ENCODE measurements around the gene ARHGAP24.

The ARHGAP24 gene

GRCh38 chr4:86034616-86035015 lies 559.7 kb downstream of the ARHGAP24 start:
- H3K79me2 ChIP-seq (ENCODE audit: control insufficient read depth, insufficient read depth, low read length, unreplicated experiment), result no peaks in the 10 kb centered on the region
- H3K4me3 ChIP-seq (ENCODE audit: low read depth, low read length), result no peak overlapping the region
- peaks cover 62% of the 10 kb centered on the region for H3K4me1 ChIP-seq (ENCODE audit: control insufficient read depth, insufficient read depth, low read length, unreplicated experiment)
- H2AFZ ChIP-seq (ENCODE audit: low read length, unreplicated experiment), result no peak overlapping the region
- no peaks in the 10 kb centered on the region for H3K27me3 ChIP-seq (ENCODE audit: insufficient read depth, low read length)
- H3K27ac ChIP-seq (ENCODE audit: low read depth, low read length), result no peak overlapping the region
- no peaks in the 10 kb centered on the region for H3K36me3 ChIP-seq (ENCODE audit: insufficient read depth, low read length)

GRCh38 chr4:86035688-86036087 lies 560.7 kb downstream of the ARHGAP24 start:
- no peaks in the 10 kb centered on the region for H3K36me3 ChIP-seq (ENCODE audit: insufficient read depth, low read length)
- H3K4me1 ChIP-seq (ENCODE audit: control insufficient read depth, insufficient read depth, low read length, unreplicated experiment), result peaks cover 62% of the 10 kb centered on the region
- no peaks in the 10 kb centered on the region for H3K79me2 ChIP-seq (ENCODE audit: control insufficient read depth, insufficient read depth, low read length, unreplicated experiment)
- no peak overlapping the region for H2AFZ ChIP-seq (ENCODE audit: low read length, unreplicated experiment)
- H3K4me3 ChIP-seq (ENCODE audit: low read depth, low read length), result no peak overlapping the region
- H3K27ac ChIP-seq (ENCODE audit: low read depth, low read length), result peak overlapping the region; percentile 69
- H3K27me3 ChIP-seq (ENCODE audit: insufficient read depth, low read length), result no peaks in the 10 kb centered on the region

- H3K36me3 ChIP-seq (ENCODE audit: insufficient read depth, low read length), result no peaks in the 10 kb centered on the region
- peak overlapping the region; percentile 5 for H2AFZ ChIP-seq (ENCODE audit: low read length, unreplicated experiment)
- H3K79me2 ChIP-seq (ENCODE audit: control insufficient read depth, insufficient read depth, low read length, unreplicated experiment), result no peaks in the 10 kb centered on the region
- H3K27me3 ChIP-seq (ENCODE audit: insufficient read depth, low read length), result no peaks in the 10 kb centered on the region
- H3K27ac ChIP-seq (ENCODE audit: low read depth, low read length), result peak overlapping the region; percentile 69
- peaks cover 61% of the 10 kb centered on the region for H3K4me1 ChIP-seq (ENCODE audit: control insufficient read depth, insufficient read depth, low read length, unreplicated experiment)
- peak overlapping the region; percentile 36; the same call in 1 of the 2 replicates for H3K4me3 ChIP-seq (ENCODE audit: low read depth, low read length)
Measured at GRCh38 chr4:86036736-86037135, 561.8 kb downstream of the ARHGAP24 start.

- no peak overlapping the region for H3K4me3 ChIP-seq (ENCODE audit: low read depth, low read length)
- no peaks in the 10 kb centered on the region for H3K36me3 ChIP-seq (ENCODE audit: insufficient read depth, low read length)
- no peak overlapping the region for H2AFZ ChIP-seq (ENCODE audit: low read length, unreplicated experiment)
- peak overlapping the region; percentile 24; the same call in 1 of the 2 replicates for H3K27ac ChIP-seq (ENCODE audit: low read depth, low read length)
- H3K27me3 ChIP-seq (ENCODE audit: insufficient read depth, low read length), result no peaks in the 10 kb centered on the region
- peaks cover 48% of the 10 kb centered on the region for H3K4me1 ChIP-seq (ENCODE audit: control insufficient read depth, insufficient read depth, low read length, unreplicated experiment)
- H3K79me2 ChIP-seq (ENCODE audit: control insufficient read depth, insufficient read depth, low read length, unreplicated experiment), result no peaks in the 10 kb centered on the region
Measured at GRCh38 chr4:86038037-86038436, 563.1 kb downstream of the ARHGAP24 start.

GRCh38 chr4:86043755-86044592 lies 569.0 kb downstream of the ARHGAP24 start:
- Histone ChIP-seq H3K27ac (ENCODE audit: low read depth, low read length) (no peak overlapping the region), H3K27me3 (ENCODE audit: insufficient read depth, low read length) (no peaks in the 10 kb centered on the region), H2AFZ (ENCODE audit: low read length, unreplicated experiment) (peak overlapping the region; percentile 65), H3K36me3 (ENCODE audit: insufficient read depth, low read length) (no peaks in the 10 kb centered on the region), H3K79me2 (ENCODE audit: control insufficient read depth, insufficient read depth, low read length, unreplicated experiment) (no peaks in the 10 kb centered on the region), H3K4me1 (ENCODE audit: control insufficient read depth, insufficient read depth, low read length, unreplicated experiment) (peaks cover 7% of the 10 kb centered on the region), H3K4me3 (ENCODE audit: low read depth, low read length) (0 out of 2 replicates have a peak overlapping the region, but pooled peaks have one; percentile 8)

GRCh38 chr4:86044593-86044985 lies 569.6 kb downstream of the ARHGAP24 start:
- no peak overlapping the region for H3K4me3 ChIP-seq (ENCODE audit: low read depth, low read length)
- H3K27me3 ChIP-seq (ENCODE audit: insufficient read depth, low read length), result no peaks in the 10 kb centered on the region
- peaks cover 7% of the 10 kb centered on the region for H3K4me1 ChIP-seq (ENCODE audit: control insufficient read depth, insufficient read depth, low read length, unreplicated experiment)
- H3K79me2 ChIP-seq (ENCODE audit: control insufficient read depth, insufficient read depth, low read length, unreplicated experiment), result no peaks in the 10 kb centered on the region
- H3K27ac ChIP-seq (ENCODE audit: low read depth, low read length), result no peak overlapping the region
- no peaks in the 10 kb centered on the region for H3K36me3 ChIP-seq (ENCODE audit: insufficient read depth, low read length)
- H2AFZ ChIP-seq (ENCODE audit: low read length, unreplicated experiment), result no peak overlapping the region

- Histone ChIP-seq H3K4me1 (ENCODE audit: control insufficient read depth, insufficient read depth, low read length, unreplicated experiment) (peaks cover 7% of the 10 kb centered on the region), H3K36me3 (ENCODE audit: insufficient read depth, low read length) (no peaks in the 10 kb centered on the region), H3K27ac (ENCODE audit: low read depth, low read length) (no peak overlapping the region), H3K79me2 (ENCODE audit: control insufficient read depth, insufficient read depth, low read length, unreplicated experiment) (no peaks in the 10 kb centered on the region), H2AFZ (ENCODE audit: low read length, unreplicated experiment) (no peak overlapping the region), H3K4me3 (ENCODE audit: low read depth, low read length) (no peak overlapping the region), H3K27me3 (ENCODE audit: insufficient read depth, low read length) (no peaks in the 10 kb centered on the region)
Measured at GRCh38 chr4:86048426-86048825, 573.5 kb downstream of the ARHGAP24 start.

- H3K4me3 ChIP-seq (ENCODE audit: low read depth, low read length), result no peak overlapping the region
- H3K79me2 ChIP-seq (ENCODE audit: control insufficient read depth, insufficient read depth, low read length, unreplicated experiment), result no peaks in the 10 kb centered on the region
- H2AFZ ChIP-seq (ENCODE audit: low read length, unreplicated experiment), result no peak overlapping the region
- no peaks in the 10 kb centered on the region for H3K27me3 ChIP-seq (ENCODE audit: insufficient read depth, low read length)
- no peaks in the 10 kb centered on the region for H3K36me3 ChIP-seq (ENCODE audit: insufficient read depth, low read length)
- H3K27ac ChIP-seq (ENCODE audit: low read depth, low read length), result no peak overlapping the region
- H3K4me1 ChIP-seq (ENCODE audit: control insufficient read depth, insufficient read depth, low read length, unreplicated experiment), result peaks cover 7% of the 10 kb centered on the region
Measured at GRCh38 chr4:86050496-86050895, 575.5 kb downstream of the ARHGAP24 start.

Measured in ACC112 (cell line).